CMK (cell line): ENCODE measurements around the gene ADGRB2.

Experiments
- DNase-seq: peaks from one replicate; pipeline ENCODE4 v3.0.0-alpha.2; 2010; ENCODE audit warnings: low read depth

Gene ADGRB2

DNA sequence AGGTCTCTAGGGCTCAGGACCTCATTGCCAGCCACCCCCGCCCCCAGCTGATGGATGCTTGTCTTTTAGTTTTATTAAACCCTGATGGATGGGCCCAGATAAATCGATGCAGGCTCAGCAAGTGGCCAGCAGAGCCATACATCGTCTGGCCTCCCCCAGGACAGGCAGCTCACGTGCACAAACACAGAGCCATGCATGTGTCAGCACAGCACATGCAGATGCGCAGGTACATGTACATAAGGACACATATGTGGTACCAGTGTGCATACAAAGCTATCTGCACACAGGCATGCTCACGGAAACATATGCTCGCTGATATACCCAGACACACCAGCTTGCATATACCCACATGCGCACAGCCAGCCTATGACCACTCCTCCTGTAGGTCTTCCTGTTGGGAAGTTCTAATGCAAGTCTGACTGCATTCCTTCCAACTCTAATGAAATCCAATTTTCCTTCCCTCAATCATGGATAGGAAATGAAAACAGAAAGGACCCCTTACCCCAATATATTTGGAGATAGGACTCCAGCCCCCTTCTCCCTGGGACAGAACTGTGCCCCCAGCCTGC lies 61.2 kb downstream of the ADGRB2 start:
- no peak for DNase-seq

- DNase-seq: no peak
These were observed 62.9 kb downstream of the ADGRB2 start for GRCh38 chr1:31701091-31701736.

GRCh38 chr1:31700468-31701090 lies 63.6 kb downstream of the ADGRB2 start:
- no peak for DNase-seq

DNA sequence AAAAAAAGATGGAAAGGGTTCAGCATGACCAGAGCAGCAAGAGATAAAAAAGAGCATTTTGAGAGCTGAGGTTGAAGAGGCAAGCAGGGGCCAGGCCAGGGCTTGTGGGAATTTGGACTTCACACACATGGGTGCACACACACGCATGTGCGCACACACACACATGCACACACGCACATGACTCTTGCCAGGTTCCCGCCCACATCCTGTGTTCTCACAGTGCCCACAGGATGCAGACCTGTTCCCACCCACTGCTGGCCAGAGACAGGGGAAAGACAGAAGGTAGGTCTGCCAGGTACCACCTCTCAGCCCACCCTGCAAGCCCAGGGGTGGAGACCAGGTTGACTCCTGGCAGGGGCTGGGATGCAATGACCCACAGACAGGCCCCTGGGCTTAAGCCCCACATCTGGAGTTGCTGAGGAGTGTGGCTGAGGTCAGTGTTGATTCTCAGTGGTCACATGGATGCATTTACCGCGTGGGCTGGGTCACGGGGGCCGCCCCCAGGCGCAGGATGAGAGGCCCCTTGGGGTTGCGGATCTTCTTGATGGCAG lies 64.7 kb downstream of the ADGRB2 start:
- no peak for DNase-seq

GRCh38 chr1:31697369-31697984 lies 66.7 kb downstream of the ADGRB2 start:
- no peak for DNase-seq

- no peak for DNase-seq
These were observed 67.9 kb downstream of the ADGRB2 start for GRCh38 chr1:31696242-31696641.

GRCh38 chr1:31695327-31695726 lies 68.8 kb downstream of the ADGRB2 start:
- DNase-seq: no peak

DNA sequence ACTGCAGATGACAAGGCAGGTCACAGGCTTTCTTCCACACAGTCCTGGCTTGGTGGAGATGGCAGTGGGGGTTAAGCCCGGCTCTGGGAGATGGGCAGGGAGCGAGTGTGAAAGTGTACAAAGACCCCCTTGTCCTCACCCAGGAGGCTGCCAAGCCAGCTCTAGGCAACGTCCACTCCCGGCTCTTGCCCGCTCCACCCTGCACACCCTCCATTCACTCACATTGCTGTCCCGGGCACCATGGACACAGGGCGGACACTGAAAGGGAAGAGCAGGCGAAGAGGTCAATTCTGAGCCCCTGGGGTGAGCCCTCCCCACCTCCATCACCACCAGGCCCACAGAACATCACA lies 69.2 kb downstream of the ADGRB2 start:
- DNase-seq: no peak

GRCh38 chr1:31694069-31694963 lies 69.8 kb downstream of the ADGRB2 start:
- DNase-seq: no peak

DNA sequence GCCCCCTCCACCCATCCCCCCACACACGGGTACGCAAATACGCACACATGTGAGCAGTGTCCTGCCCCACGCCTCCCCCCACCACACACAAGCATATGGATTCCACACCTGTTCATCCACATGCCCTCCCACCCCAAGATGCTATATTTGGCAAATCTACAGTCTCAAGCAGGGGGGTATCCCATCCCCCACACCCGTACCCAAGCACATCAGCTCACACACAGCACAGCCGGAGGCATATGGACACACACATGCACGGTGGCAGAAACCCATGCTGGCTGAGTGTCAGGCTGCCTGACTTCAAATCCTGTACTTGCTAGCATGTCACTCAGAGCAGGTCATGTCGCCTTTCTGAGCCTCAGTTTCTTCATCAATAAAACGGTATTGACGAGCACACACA lies 70.9 kb downstream of the ADGRB2 start:
- DNase-seq: no peak

- no peak for DNase-seq
These were observed 72.2 kb downstream of the ADGRB2 start for GRCh38 chr1:31691951-31692350.

DNA sequence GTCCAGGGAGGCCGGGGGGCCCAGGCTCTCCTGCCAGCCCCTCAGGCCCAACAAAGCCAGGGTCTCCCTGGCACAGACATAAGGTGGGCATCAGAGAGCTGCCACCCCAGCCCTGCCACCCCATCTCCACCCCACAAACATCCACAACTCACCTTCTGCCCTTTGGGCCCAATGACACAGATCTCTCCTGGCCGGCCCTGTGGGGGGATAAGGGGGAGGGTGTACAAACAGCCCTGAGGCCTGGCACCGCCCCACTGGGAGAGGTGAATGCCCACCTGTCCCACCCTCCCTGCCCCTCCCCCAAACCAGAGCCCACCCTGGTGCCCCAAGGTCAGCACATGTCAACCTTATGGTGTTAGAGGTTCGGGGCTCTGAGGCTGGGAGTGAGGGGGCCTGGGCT lies 72.7 kb downstream of the ADGRB2 start:
- DNase-seq: no peak

GRCh38 chr1:31690921-31691320 lies 73.2 kb downstream of the ADGRB2 start:
- no peak for DNase-seq

DNA sequence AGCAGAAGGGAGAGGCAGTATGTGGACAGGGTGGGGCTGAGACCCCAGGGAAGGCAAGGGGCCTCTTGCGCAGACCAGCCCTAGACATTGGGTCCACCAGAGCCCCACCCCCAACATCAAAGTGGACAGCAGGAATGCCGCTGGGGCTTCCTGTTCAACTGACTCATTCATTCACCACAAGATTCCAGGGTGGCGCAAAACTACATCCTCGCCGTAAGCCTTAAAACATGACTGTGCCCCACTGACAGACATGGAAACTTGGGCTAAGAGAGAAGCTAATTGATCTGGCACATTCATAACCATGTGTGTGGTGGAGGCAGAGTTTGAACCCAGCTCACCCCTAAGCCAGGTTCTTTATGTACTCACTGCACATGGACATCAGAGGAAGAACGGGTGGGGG lies 74.3 kb downstream of the ADGRB2 start:
- DNase-seq: no peak

- no peak for DNase-seq
These were observed 74.8 kb downstream of the ADGRB2 start for GRCh38 chr1:31689379-31689778.

GRCh38 chr1:31688233-31688918 lies 75.8 kb downstream of the ADGRB2 start:
- no peak for DNase-seq

DNA sequence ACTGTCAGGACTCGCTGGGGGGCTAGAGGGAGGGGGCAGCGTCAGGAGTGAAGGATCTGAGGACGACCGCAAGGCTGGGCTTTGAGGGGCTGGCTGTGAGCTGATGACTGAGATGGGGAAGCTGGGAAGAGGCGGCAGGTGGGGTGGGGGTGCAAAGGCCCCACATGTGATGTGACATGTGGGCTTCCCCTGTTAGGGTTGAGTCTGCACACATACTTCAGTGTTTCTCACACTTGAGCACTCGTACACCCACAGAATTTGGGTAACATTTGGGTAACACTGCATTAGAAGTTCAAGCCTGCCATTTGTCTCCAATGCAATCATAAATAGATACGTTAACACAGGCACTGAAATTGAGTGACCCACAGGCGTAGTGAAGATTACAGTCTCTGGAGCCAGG lies 76.5 kb downstream of the ADGRB2 start:
- DNase-seq: no peak

- no peak for DNase-seq
These were observed 78.3 kb downstream of the ADGRB2 start for GRCh38 chr1:31685795-31686194.

- DNase-seq: no peak
These were observed 80.1 kb downstream of the ADGRB2 start for GRCh38 chr1:31683997-31684396.

- DNase-seq: no peak
These were observed 82.7 kb downstream of the ADGRB2 start for GRCh38 chr1:31681415-31681814.

DNA sequence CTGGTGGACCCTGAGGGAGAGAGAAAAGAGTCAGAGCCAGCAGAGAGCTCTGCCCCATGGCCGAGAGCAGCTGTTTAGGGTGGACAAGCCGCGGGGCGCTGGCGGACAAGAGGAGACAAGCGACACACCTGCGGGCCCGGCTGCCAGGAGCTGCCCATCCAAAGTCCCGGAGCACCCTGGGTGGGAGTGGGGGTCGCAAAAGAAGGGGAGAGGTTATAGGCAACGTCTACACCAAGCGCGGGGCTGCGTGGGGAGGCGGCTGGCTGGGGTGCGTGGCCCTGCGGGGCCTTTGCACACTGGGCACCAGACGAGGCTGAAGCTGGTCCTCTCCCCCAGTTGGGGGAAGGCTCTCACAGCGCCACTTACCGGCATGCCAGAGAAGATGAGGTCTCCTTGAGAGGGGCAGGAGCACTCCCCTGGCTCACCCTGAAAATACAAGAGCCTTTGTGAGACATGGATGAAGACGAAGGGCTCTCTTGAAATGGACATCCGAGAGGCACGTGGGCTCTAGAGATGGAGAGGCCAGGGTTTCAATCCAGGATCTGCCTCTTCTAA lies 84.4 kb downstream of the ADGRB2 start:
- DNase-seq: no peak
